HG02885 (cell line): ENCODE measurements around the gene GPR119.
"Not testable (repeated sequence)": the region's sequence is repeated elsewhere in the genome, so short reads cannot be mapped to it uniquely, and the experiment has no call there.

Experiments used
- ATAC-seq: cut with Tn5 transposase; IDR thresholded peaks from one replicate; pipeline ENCODE4 v1.9.1; 2021; ENCODE audit warnings: mild to moderate bottlenecking; ENCODE audit not compliant: unreplicated experiment, poor library complexity

Gene GPR119

DNA sequence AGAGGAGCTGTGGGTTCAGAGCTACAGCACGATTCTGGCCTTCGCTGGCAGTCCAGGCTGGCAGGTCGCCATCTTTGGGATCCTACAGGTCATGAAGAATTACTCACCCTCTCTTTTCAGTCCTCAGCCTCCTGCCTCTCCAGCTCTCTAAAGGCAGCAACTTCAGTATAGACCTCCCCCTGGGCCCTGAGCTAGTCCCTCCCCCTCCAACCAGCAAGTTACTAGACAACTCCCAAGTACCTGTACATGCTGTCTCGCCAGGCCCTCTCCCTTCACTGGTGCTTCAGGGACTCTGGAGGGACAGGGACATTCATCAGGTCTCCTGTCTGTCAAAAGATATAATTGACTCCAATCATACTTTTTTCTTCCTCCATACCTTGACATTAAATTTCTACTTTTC lies at the start of gene GPR119:
TSS of gene GPR119 (minus strand) at position 155 of the 400 bp plus-strand sequence. CDS start 227 bp downstream, outside the sequence.
- no peak for ATAC-seq

- not testable (repeated sequence) for ATAC-seq
Measured at GRCh38 chrX:130429236-130429635, 43.8 kb upstream of the GPR119 start.

DNA sequence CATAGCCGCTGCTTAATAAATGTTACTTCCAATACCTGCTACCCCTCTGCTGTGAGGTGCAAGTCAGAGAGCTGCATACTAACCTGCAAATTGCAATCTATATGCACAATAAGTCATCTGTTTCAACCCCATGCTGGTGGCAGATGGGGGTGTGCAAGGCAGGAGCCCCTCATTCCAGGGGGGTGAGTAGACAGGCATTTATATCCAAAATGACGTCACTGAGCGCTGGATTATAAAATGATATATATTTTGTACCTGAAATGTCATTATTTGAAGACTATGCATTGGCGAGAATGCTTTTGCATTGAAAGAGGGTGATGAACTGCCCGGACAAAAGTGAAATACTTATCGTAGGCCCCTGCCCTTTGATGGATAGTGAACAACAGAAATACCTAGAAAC lies 41.1 kb upstream of the GPR119 start:
- no peak for ATAC-seq

GRCh38 chrX:130419263-130419662 lies 33.8 kb upstream of the GPR119 start:
- ATAC-seq, result no peak

DNA sequence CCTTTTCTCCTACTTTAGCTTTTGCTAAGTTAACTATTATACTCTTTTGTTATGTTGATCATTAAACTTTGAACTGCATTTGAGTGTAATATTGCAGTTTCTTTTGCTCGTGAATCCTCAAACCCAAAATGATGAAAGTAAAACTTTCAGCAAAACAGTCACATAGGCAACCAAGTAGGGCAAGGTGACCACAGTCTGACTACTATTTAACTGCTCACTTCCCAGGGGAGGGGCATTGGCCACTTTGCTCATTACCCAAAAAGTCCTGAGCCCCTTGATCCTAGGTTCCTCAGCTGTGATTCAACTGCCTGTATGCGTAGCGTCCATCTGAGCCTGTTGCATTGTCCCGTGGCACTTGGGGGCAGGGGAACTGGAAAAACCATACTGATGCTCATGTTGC lies 33.3 kb upstream of the GPR119 start:
- no peak for ATAC-seq

DNA sequence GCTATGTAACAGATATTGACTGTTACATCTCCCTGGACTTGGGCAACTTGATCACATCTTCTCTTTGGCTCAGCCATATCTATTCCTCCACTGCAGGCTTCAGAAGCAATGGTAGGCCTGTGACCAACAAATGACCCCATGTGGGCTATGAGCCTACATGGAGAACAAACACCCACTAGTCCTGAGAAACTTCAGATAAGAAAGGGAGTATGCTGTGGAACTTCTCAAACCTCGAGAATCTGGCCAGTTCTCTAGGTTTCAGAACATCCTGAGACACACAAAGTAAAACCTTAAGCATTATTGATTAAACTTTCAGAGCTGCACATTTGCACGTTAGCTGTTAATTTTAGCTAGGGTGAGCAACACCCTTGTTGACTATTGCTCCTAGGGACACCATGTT lies 32.6 kb upstream of the GPR119 start:
- ATAC-seq, result no peak

GRCh38 chrX:130416785-130417184 lies 31.3 kb upstream of the GPR119 start:
- ATAC-seq, result no peak

GRCh38 chrX:130415201-130415600 lies 29.7 kb upstream of the GPR119 start:
- no peak for ATAC-seq

GRCh38 chrX:130414800-130415199 lies 29.3 kb upstream of the GPR119 start:
- no peak for ATAC-seq

GRCh38 chrX:130413415-130413814 lies 27.9 kb upstream of the GPR119 start:
- no peak for ATAC-seq

GRCh38 chrX:130402208-130402684 lies 16.8 kb upstream of the GPR119 start:
- no peak for ATAC-seq

DNA sequence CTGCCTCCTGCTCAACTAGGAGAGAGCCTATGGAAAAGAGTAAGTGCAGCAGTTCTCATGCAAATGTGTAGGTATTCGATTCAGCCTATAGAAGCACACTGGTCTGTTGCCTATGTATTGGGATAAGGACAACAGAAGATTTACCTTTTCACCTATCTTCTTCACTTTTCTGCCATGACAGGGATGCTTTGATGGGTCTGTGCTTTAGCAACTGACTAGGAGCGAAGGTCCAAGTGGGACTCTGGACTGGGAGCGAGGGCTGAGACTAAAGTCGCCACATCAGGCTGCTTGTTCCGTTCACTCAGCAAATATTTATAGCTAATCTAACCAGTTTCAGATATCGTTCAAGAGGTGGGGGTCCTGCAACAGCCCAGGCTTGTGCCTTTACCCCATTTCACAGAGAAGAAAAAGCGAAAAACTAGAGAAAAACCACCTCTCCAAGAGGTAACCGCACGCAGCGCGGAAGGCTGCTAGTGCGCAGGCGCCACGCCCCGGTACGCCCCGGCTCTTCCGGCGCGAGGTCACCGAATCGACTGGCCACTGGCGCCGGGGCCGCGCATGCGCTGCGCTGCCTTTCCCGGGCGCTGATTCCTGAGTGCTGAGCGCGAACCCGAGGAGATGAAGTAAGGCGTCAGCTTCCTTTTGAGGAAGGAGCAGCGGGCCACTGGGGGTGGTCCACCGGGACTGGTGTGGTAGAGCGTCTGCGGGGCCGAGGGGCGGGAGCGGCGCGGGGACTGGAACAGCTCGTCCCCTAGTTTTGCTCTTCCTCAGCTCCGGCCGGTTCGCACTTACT lies 16.1 kb upstream of the GPR119 start, which contains the start of gene RBMX2:
TSS of gene RBMX2 (plus strand) at position 573 of the 793 bp plus-strand sequence. CDS start at position 619, 46 bp downstream.
- ATAC-seq, result peak; percentile 96

- ATAC-seq, result no peak
Measured at GRCh38 chrX:130395341-130395740, 9.9 kb upstream of the GPR119 start.

- no peak for ATAC-seq
Measured at GRCh38 chrX:130393451-130394074, 8.1 kb upstream of the GPR119 start.

GRCh38 chrX:130386408-130386808 lies 934 bp upstream of the GPR119 start:
- no peak for ATAC-seq

GRCh38 chrX:130378024-130378669 lies 7.3 kb downstream of the GPR119 start:
- ATAC-seq, result no peak

DNA sequence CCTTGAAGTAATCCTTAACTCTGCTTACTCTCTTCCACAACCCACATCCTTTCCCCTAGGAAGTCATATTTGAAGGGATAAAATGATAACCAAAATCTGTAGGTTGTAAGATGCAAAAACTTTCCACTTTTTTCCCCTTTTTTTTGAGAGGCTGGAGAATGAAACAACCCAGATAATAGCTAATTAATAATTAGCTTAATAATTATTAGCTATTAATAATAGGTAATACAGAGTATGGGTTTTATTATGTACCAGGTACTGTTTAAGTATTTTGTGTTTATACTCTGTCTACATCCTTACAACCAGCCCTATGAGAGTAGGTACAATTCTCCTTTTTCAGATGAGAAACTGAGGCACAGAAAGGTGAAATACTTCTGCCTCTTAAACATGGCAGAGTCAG lies 9.4 kb downstream of the GPR119 start:
- ATAC-seq, result no peak

- ATAC-seq, result not testable (repeated sequence)
Measured at GRCh38 chrX:130352050-130352449, 33.4 kb downstream of the GPR119 start.

DNA sequence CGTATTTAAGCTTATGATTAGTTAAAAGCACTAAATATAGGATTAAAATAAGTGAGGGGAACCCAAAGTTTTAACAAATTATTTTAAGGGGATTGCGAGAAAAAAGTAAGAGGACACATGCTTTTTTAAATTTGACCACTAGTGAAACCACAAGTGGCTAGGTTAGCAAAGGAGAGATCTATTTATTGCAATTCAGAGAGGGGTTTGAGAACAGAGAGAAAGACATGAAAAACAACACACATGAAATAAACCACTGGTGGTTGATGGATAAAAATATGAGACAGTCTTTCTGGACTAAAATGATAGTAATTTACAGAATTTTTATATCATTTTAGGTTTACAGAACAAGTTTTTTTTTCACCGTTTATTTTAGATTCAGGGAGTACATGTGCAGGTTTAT lies 33.9 kb downstream of the GPR119 start:
- no peak for ATAC-seq

- ATAC-seq, result no peak
Measured at GRCh38 chrX:130347321-130347720, 38.2 kb downstream of the GPR119 start.

GRCh38 chrX:130343411-130343810 lies 42.1 kb downstream of the GPR119 start:
- no peak for ATAC-seq
